Measurements from ENCODE around the gene ZBTB44.

Gene ZBTB44

GRCh38 chr11:130209128-130209932 is 105.4 kb downstream of the ZBTB44 start:
- no peaks in the 10 kb centered on the region for H3K4me1 Mint-ChIP-seq
- ATAC-seq (no peak), DNase-seq (no peak)
- peaks cover 6% of the 10 kb centered on the region for H3K27me3 Mint-ChIP-seq
- no peak overlapping the region for H3K4me3 Mint-ChIP-seq
- H3K9me3 Mint-ChIP-seq = no peaks in the 10 kb centered on the region
- H3K36me3 Mint-ChIP-seq (ENCODE audit: low read depth) = no peaks in the 10 kb centered on the region
- H3K27ac Mint-ChIP-seq = no peak overlapping the region

GRCh38 chr11:130208241-130209127 is 106.2 kb downstream of the ZBTB44 start:
- Mint-ChIP-seq H3K4me1 (no peaks in the 10 kb centered on the region), H3K4me3 (no peak overlapping the region), H3K36me3 (ENCODE audit: low read depth) (no peaks in the 10 kb centered on the region), H3K27ac (no peak overlapping the region), H3K9me3 (no peaks in the 10 kb centered on the region), H3K27me3 (peaks cover 2% of the 10 kb centered on the region)
- ATAC-seq = no peak
- no peak for DNase-seq

- H3K27ac Mint-ChIP-seq = no peak overlapping the region
- peaks cover 3% of the 10 kb centered on the region for H3K4me1 Mint-ChIP-seq
- no peaks in the 10 kb centered on the region for H3K27me3 Mint-ChIP-seq
- ATAC-seq = no peak
- no peak overlapping the region for H3K4me3 Mint-ChIP-seq
- no peaks in the 10 kb centered on the region for H3K9me3 Mint-ChIP-seq
- DNase-seq = no peak
- H3K36me3 Mint-ChIP-seq (ENCODE audit: low read depth) = no peaks in the 10 kb centered on the region
Observed at GRCh38 chr11:130206141-130206540, 108.6 kb downstream of the ZBTB44 start.

- Mint-ChIP-seq H3K27me3 (no peaks in the 10 kb centered on the region), H3K4me3 (no peak overlapping the region), H3K36me3 (ENCODE audit: low read depth) (no peaks in the 10 kb centered on the region), H3K4me1 (peaks cover 3% of the 10 kb centered on the region), H3K27ac (no peak overlapping the region), H3K9me3 (no peaks in the 10 kb centered on the region)
- ATAC-seq (no peak), DNase-seq (no peak)
Observed at GRCh38 chr11:130204703-130205095, 110.0 kb downstream of the ZBTB44 start.

GRCh38 chr11:130203766-130204702 is 110.7 kb downstream of the ZBTB44 start:
- Mint-ChIP-seq H3K36me3 (ENCODE audit: low read depth) (no peaks in the 10 kb centered on the region), H3K9me3 (no peaks in the 10 kb centered on the region)

GRCh38 chr11:130202818-130203689 is 111.7 kb downstream of the ZBTB44 start:
- DNase-seq = no peak
- no peaks in the 10 kb centered on the region for H3K9me3 Mint-ChIP-seq
- no peaks in the 10 kb centered on the region for H3K36me3 Mint-ChIP-seq (ENCODE audit: low read depth)
- peaks cover 3% of the 10 kb centered on the region for H3K4me1 Mint-ChIP-seq
- no peak overlapping the region for H3K4me3 Mint-ChIP-seq
- ATAC-seq = no peak
- H3K27ac Mint-ChIP-seq = no peak overlapping the region
- H3K27me3 Mint-ChIP-seq = no peaks in the 10 kb centered on the region

More at GRCh38 chr11:130203766-130204702, 110.7 kb downstream of the ZBTB44 start:
- Mint-ChIP-seq H3K4me3 (no peak overlapping the region), H3K27ac (no peak overlapping the region), H3K27me3 (no peaks in the 10 kb centered on the region), H3K4me1 (peaks cover 3% of the 10 kb centered on the region)
- no peak for ATAC-seq
- no peak for DNase-seq

- H3K27me3 Mint-ChIP-seq = no peaks in the 10 kb centered on the region
- no peak overlapping the region for H3K27ac Mint-ChIP-seq
- H3K9me3 Mint-ChIP-seq = no peaks in the 10 kb centered on the region
- DNase-seq = no peak
- no peak for ATAC-seq
- no peak overlapping the region for H3K4me3 Mint-ChIP-seq
- no peaks in the 10 kb centered on the region for H3K36me3 Mint-ChIP-seq (ENCODE audit: low read depth)
- peaks cover 3% of the 10 kb centered on the region for H3K4me1 Mint-ChIP-seq
Observed at GRCh38 chr11:130202009-130202817, 112.5 kb downstream of the ZBTB44 start.

GRCh38 chr11:130201026-130201425 is 113.7 kb downstream of the ZBTB44 start:
- ATAC-seq = no peak
- no peak overlapping the region for H3K4me3 Mint-ChIP-seq
- H3K27ac Mint-ChIP-seq = no peak overlapping the region
- peaks cover 3% of the 10 kb centered on the region for H3K4me1 Mint-ChIP-seq
- DNase-seq = no peak
- H3K9me3 Mint-ChIP-seq = no peaks in the 10 kb centered on the region
- H3K36me3 Mint-ChIP-seq (ENCODE audit: low read depth) = no peaks in the 10 kb centered on the region
- no peaks in the 10 kb centered on the region for H3K27me3 Mint-ChIP-seq

GRCh38 chr11:130199792-130200191 is 114.9 kb downstream of the ZBTB44 start:
- no peaks in the 10 kb centered on the region for H3K36me3 Mint-ChIP-seq (ENCODE audit: low read depth)
- ATAC-seq (no peak), DNase-seq (no peak)
- no peak overlapping the region for H3K4me3 Mint-ChIP-seq
- no peaks in the 10 kb centered on the region for H3K9me3 Mint-ChIP-seq
- H3K4me1 Mint-ChIP-seq = peaks cover 3% of the 10 kb centered on the region
- no peak overlapping the region for H3K27ac Mint-ChIP-seq
- H3K27me3 Mint-ChIP-seq = no peaks in the 10 kb centered on the region

GRCh38 chr11:130198964-130199363 is 115.8 kb downstream of the ZBTB44 start:
- no peak overlapping the region for H3K27ac Mint-ChIP-seq
- no peak overlapping the region for H3K4me3 Mint-ChIP-seq
- H3K27me3 Mint-ChIP-seq = no peaks in the 10 kb centered on the region
- no peaks in the 10 kb centered on the region for H3K9me3 Mint-ChIP-seq
- ATAC-seq (no peak), DNase-seq (no peak)
- H3K36me3 Mint-ChIP-seq (ENCODE audit: low read depth) = no peaks in the 10 kb centered on the region
- H3K4me1 Mint-ChIP-seq = peaks cover 3% of the 10 kb centered on the region

- H3K27me3 Mint-ChIP-seq = no peaks in the 10 kb centered on the region
- no peak overlapping the region for H3K4me3 Mint-ChIP-seq
- DNase-seq (no peak), ATAC-seq (no peak)
- H3K27ac Mint-ChIP-seq = no peak overlapping the region
- H3K9me3 Mint-ChIP-seq = no peaks in the 10 kb centered on the region
- no peaks in the 10 kb centered on the region for H3K36me3 Mint-ChIP-seq (ENCODE audit: low read depth)
- H3K4me1 Mint-ChIP-seq = peaks cover 2% of the 10 kb centered on the region
Observed at GRCh38 chr11:130198292-130198691, 116.4 kb downstream of the ZBTB44 start.

GRCh38 chr11:130197386-130198035 is 117.2 kb downstream of the ZBTB44 start:
- no peak for ATAC-seq
- H3K4me3 Mint-ChIP-seq = no peak overlapping the region

More at GRCh38 chr11:130197386-130198035, 117.2 kb downstream of the ZBTB44 start:
- Mint-ChIP-seq H3K27me3 (no peaks in the 10 kb centered on the region), H3K27ac (no peak overlapping the region), H3K9me3 (no peaks in the 10 kb centered on the region), H3K36me3 (ENCODE audit: low read depth) (no peaks in the 10 kb centered on the region), H3K4me1 (peaks cover 2% of the 10 kb centered on the region)
- DNase-seq = no peak
